Esophagus squamous epithelium (tissue), 5 donors: ENCODE data around the gene MFN2. TPM values are rescaled to one million over a fixed set of nuclear protein-coding genes. Genes with fewer than 3 reads are reported as not detected.
A peak's percentile ranks its signal among the peaks of the same experiment; 100 is the strongest.

Source experiments
- DNase-seq: peaks from one replicate; lab custom pipeline; 2025; lab: John Stamatoyannopoulos, UW
- H3K27ac ChIP-seq, 4 donors: fragments of 200-600 bp; sonication (generic); one replicate each; pipeline ENCODE4 v1.5.1; 2016 to 2019; ENCODE audit warnings: mild to moderate bottlenecking in 1 of 4
- H3K27me3 ChIP-seq, 4 donors: fragments of 200-600 bp; sonication (generic); 1 replicate in 3 of 4; 2 replicates in 1 of 4; pipeline versions ENCODE4 v1.5.1 to v1.6.0; 2017 to 2021; ENCODE audit warnings: antibody characterized with exemption in 1 of 4
- H3K36me3 ChIP-seq, 3 donors: fragments of 200-600 bp; sonication (generic); one replicate each; pipeline ENCODE4 v1.5.1; 2016 to 2019
- H3K4me1 ChIP-seq, 3 donors: fragments of 200-600 bp; sonication (generic); one replicate each; pipeline ENCODE4 v1.5.1; 2017 to 2019
- H3K4me3 ChIP-seq, 4 donors: fragments of 200-600 bp; sonication (generic); 1 replicate in 3 of 4; 2 replicates in 1 of 4; pipeline ENCODE4 v1.5.1; 2016 to 2019; ENCODE audit warnings: mild to moderate bottlenecking in 2 of 4, moderate library complexity in 1 of 4
- H3K9me3 ChIP-seq, 3 donors: fragments of 200-600 bp; sonication (generic); one replicate each; pipeline ENCODE4 v1.5.1; 2016 to 2019
- CTCF ChIP-seq, 6 experiments: fragments of 450-650 bp in 4 of 6; fragments of 200-600 bp in 2 of 6; sonication (generic) in 2 of 6; IDR thresholded peaks; one replicate each; pipeline ENCODE4 v1.5.1; 2016 to 2019; ENCODE audit warnings: antibody characterized with exemption in 6 of 6, mild to moderate bottlenecking in 4 of 6, moderate library complexity in 4 of 6
- POLR2A ChIP-seq, 4 donors: fragments of 450-650 bp; IDR thresholded peaks; one replicate each; pipeline ENCODE4 v1.6.1; 2017; ENCODE audit warnings: antibody characterized with exemption in 4 of 4, mild to moderate bottlenecking in 4 of 4, moderate library complexity in 3 of 4
- WGBS, 2 donors: methylation state at CpG; one replicate each; pipeline ENCODE4 v1.1.5; 2018; 5-methylcytosine and 5-hydroxymethylcytosine counted together
- intact Hi-C: fragments of 100-400 bp; cut with DNase I; formaldehyde crosslinking; loops from one replicate; pipeline ENCODE4 v1.15.0; 2022
- total RNA-seq, 4 donors: library from RNA; depleted of rRNA; stranded (reverse); fragments of >200 nt; gene quantifications; one replicate each; pipeline ENCODE4 v1.1.0, GENCODE V29; 2016
- donor health status: DM: yes; HTN: yes; CAD: no.

The MFN2 gene
- total RNA-seq, 4 donors from 2014 or later = 64.4 to 96.9 (median 78.7) TPM

- no peaks in the 10 kb centered on the region for H3K27me3 ChIP-seq
- no peak overlapping the region for H3K4me3 ChIP-seq
- DNase-seq = no peak
- H3K4me1 ChIP-seq = peaks cover 0 to 6% (median 0%) of the 10 kb centered on the region in 3 donors
- no peak overlapping the region for H3K27ac ChIP-seq
- peaks cover 41 to 98% (median 67%) of the 10 kb centered on the region in 3 donors for H3K36me3 ChIP-seq
- 82 to 100% methylated on average over 1 to 9 of the region's 9 CpGs for WGBS, 2 donors
- no peaks in the 10 kb centered on the region for H3K9me3 ChIP-seq
- TF ChIP-seq POLR2A (IDR thresholded peaks at IDR 0.05) (no peak), CTCF (IDR thresholded peaks at IDR 0.05) (no peak)
- intact Hi-C loops = no loop called here
Observed at GRCh38 chr1:12009318-12009947, 29.2 kb downstream of the MFN2 start.

- no peak for TF ChIP-seq POLR2A (IDR thresholded peaks at IDR 0.05)
- no peak for TF ChIP-seq CTCF (IDR thresholded peaks at IDR 0.05)
- 81 to 82% methylated on average over 3 to 7 of the region's 16 CpGs for WGBS, 2 donors
- Histone ChIP-seq H3K36me3 (peaks cover 35 to 83% (median 53%) of the 10 kb centered on the region in 3 donors), H3K9me3 (no peaks in the 10 kb centered on the region), H3K4me1 (peaks cover 0 to 6% (median 0%) of the 10 kb centered on the region in 3 donors), H3K4me3 (no peak overlapping the region), H3K27me3 (no peaks in the 10 kb centered on the region), H3K27ac (peak overlapping the region in 1 of 4 donors; percentile 34)
- intact Hi-C loops = no loop called here
- no peak for DNase-seq
Observed at GRCh38 chr1:12010746-12011570, 30.7 kb downstream of the MFN2 start.

GRCh38 chr1:12011998-12012397, 31.8 kb downstream of the MFN2 start:
- TF ChIP-seq CTCF (IDR thresholded peaks at IDR 0.05) (no peak), POLR2A (IDR thresholded peaks at IDR 0.05) (no peak)
- Histone ChIP-seq H3K9me3 (no peaks in the 10 kb centered on the region), H3K27me3 (no peaks in the 10 kb centered on the region), H3K4me1 (peaks cover 0 to 6% (median 0%) of the 10 kb centered on the region in 3 donors), H3K4me3 (no peak overlapping the region), H3K27ac (peak overlapping the region in 1 of 4 donors; percentile 28), H3K36me3 (peaks cover 24 to 73% (median 42%) of the 10 kb centered on the region in 3 donors)
- intact Hi-C loops = no loop called here
- WGBS, 2 donors = 79% methylated on average over 2 of the region's 4 CpGs; no CpG with 5 or more reads in 1 of the 2 donors
- no peak for DNase-seq

DNA sequence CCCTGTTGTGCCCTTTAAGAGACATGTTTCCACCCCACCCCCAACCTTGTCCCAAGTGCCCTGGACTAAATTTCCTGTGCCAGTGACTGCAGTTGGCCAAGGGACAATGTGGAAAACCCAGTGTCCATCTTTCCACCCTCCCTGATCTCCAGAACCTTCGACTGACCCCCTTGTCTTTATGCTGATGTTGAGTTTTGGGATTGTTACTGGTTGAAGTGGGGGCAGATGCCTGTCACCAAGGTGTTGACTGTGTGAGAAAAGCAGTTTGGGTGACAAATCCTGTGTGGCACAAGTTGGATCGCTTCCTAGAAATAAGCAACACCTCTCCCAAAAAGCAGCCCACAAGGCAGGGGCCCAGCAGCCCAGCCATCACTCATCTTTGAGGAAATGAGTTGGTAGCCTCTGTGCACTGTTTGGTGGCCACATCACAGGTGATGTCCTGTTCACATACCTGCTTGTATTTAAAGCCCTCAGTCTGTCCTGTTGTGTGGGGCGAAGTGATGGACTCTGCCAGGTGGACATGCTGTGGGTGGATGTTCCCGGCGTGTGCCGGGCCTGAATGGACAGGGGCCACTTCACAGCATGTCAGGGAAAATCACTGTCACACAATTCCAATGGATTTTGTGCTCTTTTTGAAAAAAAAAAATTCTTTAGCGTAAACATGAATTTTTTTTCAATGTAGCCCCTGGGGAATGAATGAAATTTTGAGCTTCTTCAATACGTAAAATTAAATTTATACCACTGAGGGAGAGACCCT, 32.5 kb downstream of the MFN2 start:
- no peak for TF ChIP-seq CTCF (IDR thresholded peaks at IDR 0.05)
- no peak for TF ChIP-seq POLR2A (IDR thresholded peaks at IDR 0.05)
- intact Hi-C loops = no loop called here
- no peak overlapping the region for H3K27ac ChIP-seq
- WGBS, 2 donors = 95 to 98% methylated on average over 6 to 7 of the region's 8 CpGs
- no peak overlapping the region for H3K4me3 ChIP-seq
- H3K36me3 ChIP-seq = peaks cover 18 to 66% (median 37%) of the 10 kb centered on the region in 3 donors
- no peak for DNase-seq
- peaks cover 0 to 6% (median 0%) of the 10 kb centered on the region in 3 donors for H3K4me1 ChIP-seq
- H3K27me3 ChIP-seq = no peaks in the 10 kb centered on the region
- H3K9me3 ChIP-seq = no peaks in the 10 kb centered on the region
